ENCODE results near the gene GMEB1. TPM values are rescaled to one million over a fixed set of nuclear protein-coding genes. Genes with fewer than 3 reads are reported as not detected.

The GMEB1 gene
- polyA plus RNA-seq, 1 donor from 2014 or later, result 4.9 TPM

DNA sequence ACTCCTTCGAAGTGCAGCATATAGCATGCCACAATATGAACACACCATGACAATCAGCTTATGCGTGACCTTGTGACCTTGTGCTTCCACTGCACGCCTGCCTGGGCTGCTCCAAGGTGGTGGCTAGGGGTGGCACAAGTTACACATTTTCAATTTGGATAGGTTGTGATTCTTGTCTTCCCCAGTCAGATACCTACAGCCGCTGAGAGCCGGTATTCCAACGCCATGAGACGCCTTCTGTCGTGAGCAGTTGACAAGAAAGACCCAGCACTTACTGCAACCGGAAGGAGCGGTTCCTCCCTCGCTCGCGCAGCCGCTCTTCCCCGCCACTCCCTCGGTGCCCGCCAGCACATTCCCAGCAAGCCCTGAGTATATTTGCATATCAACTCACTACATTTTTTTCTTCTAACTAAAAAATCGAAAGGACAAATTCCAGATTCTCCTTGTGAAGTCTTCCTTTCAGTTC, 20.5 kb upstream of the GMEB1 start:
- H3K27ac ChIP-seq (ENCODE audit: low read length), result peak overlapping the region; percentile 96
- H3F3A ChIP-seq (ENCODE audit: insufficient read depth, low read length, poor library complexity, severe bottlenecking), result peaks cover 8% of the 10 kb centered on the region
- no peaks in the 10 kb centered on the region for H3K79me2 ChIP-seq (replicated peaks; ENCODE audit: insufficient read depth, low read length)
- no peaks in the 10 kb centered on the region for H4K20me1 ChIP-seq (ENCODE audit: insufficient read depth)
- TF ChIP-seq RAD21 (conservative IDR thresholded peaks at IDR 0.05) (no peak), EP300 (conservative IDR thresholded peaks at IDR 0.05; ENCODE audit: poor library complexity, severe bottlenecking) (no peak), MXI1 (conservative IDR thresholded peaks at IDR 0.05; ENCODE audit: poor library complexity, severe bottlenecking) (peak; percentile 22), TAF1 (IDR thresholded peaks at IDR 0.05; ENCODE audit: low read depth) (peak; percentile 80), EZH2 (IDR thresholded peaks at IDR 0.05; ENCODE audit: borderline replicate concordance, insufficient read depth, low read length, poor library complexity, severe bottlenecking) (no peak), POLR2AphosphoS5 (IDR thresholded peaks at IDR 0.05) (no peak), CTCF (IDR thresholded peaks at IDR 0.05; ENCODE audit: poor library complexity, severe bottlenecking) (peak; percentile 9), SMC3 (conservative IDR thresholded peaks at IDR 0.05; ENCODE audit: poor library complexity) (no peak)
- TF ChIP-seq, protein P1, sequence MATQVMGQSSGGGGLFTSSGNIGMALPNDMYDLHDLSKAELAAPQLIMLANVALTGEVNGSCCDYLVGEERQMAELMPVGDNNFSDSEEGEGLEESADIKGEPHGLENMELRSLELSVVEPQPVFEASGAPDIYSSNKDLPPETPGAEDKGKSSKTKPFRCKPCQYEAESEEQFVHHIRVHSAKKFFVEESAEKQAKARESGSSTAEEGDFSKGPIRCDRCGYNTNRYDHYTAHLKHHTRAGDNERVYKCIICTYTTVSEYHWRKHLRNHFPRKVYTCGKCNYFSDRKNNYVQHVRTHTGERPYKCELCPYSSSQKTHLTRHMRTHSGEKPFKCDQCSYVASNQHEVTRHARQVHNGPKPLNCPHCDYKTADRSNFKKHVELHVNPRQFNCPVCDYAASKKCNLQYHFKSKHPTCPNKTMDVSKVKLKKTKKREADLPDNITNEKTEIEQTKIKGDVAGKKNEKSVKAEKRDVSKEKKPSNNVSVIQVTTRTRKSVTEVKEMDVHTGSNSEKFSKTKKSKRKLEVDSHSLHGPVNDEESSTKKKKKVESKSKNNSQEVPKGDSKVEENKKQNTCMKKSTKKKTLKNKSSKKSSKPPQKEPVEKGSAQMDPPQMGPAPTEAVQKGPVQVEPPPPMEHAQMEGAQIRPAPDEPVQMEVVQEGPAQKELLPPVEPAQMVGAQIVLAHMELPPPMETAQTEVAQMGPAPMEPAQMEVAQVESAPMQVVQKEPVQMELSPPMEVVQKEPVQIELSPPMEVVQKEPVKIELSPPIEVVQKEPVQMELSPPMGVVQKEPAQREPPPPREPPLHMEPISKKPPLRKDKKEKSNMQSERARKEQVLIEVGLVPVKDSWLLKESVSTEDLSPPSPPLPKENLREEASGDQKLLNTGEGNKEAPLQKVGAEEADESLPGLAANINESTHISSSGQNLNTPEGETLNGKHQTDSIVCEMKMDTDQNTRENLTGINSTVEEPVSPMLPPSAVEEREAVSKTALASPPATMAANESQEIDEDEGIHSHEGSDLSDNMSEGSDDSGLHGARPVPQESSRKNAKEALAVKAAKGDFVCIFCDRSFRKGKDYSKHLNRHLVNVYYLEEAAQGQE (IDR thresholded peaks at IDR 0.05; ENCODE audit: borderline replicate concordance), result peak; percentile 52
- H3K4me3 ChIP-seq (ENCODE audit: low read length), result peak overlapping the region; percentile 60
- peak overlapping the region; percentile 76 for H3K9ac ChIP-seq (ENCODE audit: low read length)
- no peaks in the 10 kb centered on the region for H3K36me3 ChIP-seq (ENCODE audit: insufficient read depth, low read length)
- H3K4me2 ChIP-seq (ENCODE audit: low read length), result peak overlapping the region; percentile 47
- H3K9me2 ChIP-seq (ENCODE audit: insufficient read depth, low read length), result no peaks in the 10 kb centered on the region
- no peaks in the 10 kb centered on the region for H3K9me3 ChIP-seq (ENCODE audit: low read length)
- no peaks in the 10 kb centered on the region for H3K27me3 ChIP-seq (ENCODE audit: insufficient read depth, low read depth, low read length)
- peak overlapping the region; percentile 51 for H2AFZ ChIP-seq (ENCODE audit: low read depth, low read length)

GRCh38 chr1:28648474-28649198, 19.9 kb upstream of the GMEB1 start, which contains the start of gene RNU11:
RNU11 (plus strand) TSS chr1:28648600.
- Histone ChIP-seq H3K4me3 (ENCODE audit: low read length) (peak within 1 kb of the TSS; percentile 60), H3K9me3 (ENCODE audit: low read length) (no peaks in the 10 kb centered on the region), H4K20me1 (ENCODE audit: insufficient read depth) (no peaks in the 10 kb centered on the region), H3K27me3 (ENCODE audit: insufficient read depth, low read depth, low read length) (no peaks in the 10 kb centered on the region), H2AFZ (ENCODE audit: low read depth, low read length) (peak within 1 kb of the TSS; percentile 51), H3F3A (ENCODE audit: insufficient read depth, low read length, poor library complexity, severe bottlenecking) (peaks cover 8% of the 10 kb centered on the region), H3K27ac (ENCODE audit: low read length) (peak within 1 kb of the TSS; percentile 96), H3K36me3 (ENCODE audit: insufficient read depth, low read length) (no peaks in the 10 kb centered on the region), H3K9me2 (ENCODE audit: insufficient read depth, low read length) (no peaks in the 10 kb centered on the region), H3K79me2 (replicated peaks; ENCODE audit: insufficient read depth, low read length) (no peaks in the 10 kb centered on the region), H3K4me2 (ENCODE audit: low read length) (peak within 1 kb of the TSS; percentile 47), H3K9ac (ENCODE audit: low read length) (peak within 1 kb of the TSS; percentile 76)
- TF ChIP-seq MXI1 (conservative IDR thresholded peaks at IDR 0.05; ENCODE audit: poor library complexity, severe bottlenecking) (peak; percentile 66), TAF1 (IDR thresholded peaks at IDR 0.05; ENCODE audit: low read depth) (peak; percentile 65), EZH2 (IDR thresholded peaks at IDR 0.05; ENCODE audit: borderline replicate concordance, insufficient read depth, low read length, poor library complexity, severe bottlenecking) (no peak), CTCF (IDR thresholded peaks at IDR 0.05; ENCODE audit: poor library complexity, severe bottlenecking) (peak; percentile 28), POLR2AphosphoS5 (IDR thresholded peaks at IDR 0.05) (peak; percentile 100), EP300 (conservative IDR thresholded peaks at IDR 0.05; ENCODE audit: poor library complexity, severe bottlenecking) (peak; percentile 92), RAD21 (conservative IDR thresholded peaks at IDR 0.05) (peak; percentile 26), SMC3 (conservative IDR thresholded peaks at IDR 0.05; ENCODE audit: poor library complexity) (peak; percentile 37)
- TF ChIP-seq, protein P1 (IDR thresholded peaks at IDR 0.05; ENCODE audit: borderline replicate concordance), result peak; percentile 56
